GM18907 (cell line): ENCODE results near the gene PHF5A.

Source experiments
- ATAC-seq: cut with Tn5 transposase; IDR thresholded peaks from one replicate; pipeline ENCODE4 v1.9.1; 2021; ENCODE audit warnings: mild to moderate bottlenecking, moderate library complexity; ENCODE audit not compliant: unreplicated experiment

PHF5A gene, protein sequence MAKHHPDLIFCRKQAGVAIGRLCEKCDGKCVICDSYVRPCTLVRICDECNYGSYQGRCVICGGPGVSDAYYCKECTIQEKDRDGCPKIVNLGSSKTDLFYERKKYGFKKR

DNA sequence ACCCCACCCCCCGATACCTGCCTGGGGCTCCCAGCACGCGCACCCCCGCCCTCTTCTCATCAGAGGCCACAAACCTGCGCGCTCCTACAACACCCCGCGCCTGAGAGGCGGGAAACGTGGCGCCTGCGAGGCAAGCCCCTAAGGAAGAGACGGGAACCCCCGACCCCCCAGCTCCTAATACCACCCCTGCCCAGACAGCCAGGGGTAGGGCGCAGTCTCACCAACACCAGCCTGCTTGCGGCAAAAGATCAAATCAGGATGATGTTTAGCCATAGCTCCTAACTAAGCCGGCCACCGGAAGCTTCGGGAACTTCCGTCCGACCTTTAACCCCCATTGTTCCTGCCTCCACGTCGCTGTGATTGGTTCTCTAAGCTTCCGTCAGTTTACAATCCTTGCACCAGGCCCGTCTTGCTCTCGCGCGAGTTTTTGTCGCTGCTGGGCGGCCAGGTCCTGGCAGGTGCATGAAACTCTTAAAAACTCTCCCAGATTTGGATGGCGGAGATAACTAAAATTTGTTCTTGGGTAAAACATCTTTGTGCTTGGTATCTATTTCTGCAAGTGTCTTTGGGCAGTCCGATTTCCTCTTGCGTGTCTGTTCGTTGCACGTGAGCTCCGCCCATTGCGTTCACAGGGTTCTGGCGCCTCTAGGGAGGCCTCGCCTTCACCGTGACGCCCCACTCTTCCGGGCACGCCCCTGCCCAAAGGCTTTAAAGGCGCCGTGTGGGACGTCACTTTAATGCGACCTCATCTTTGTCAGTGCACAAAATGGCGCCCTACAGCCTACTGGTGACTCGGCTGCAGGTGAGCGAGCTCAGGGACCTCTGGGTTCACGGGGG is at the start of gene PHF5A, which contains the start of gene ACO2:
Gene PHF5A, minus strand, starts transcription at position 312 of the 837 bp plus-strand sequence. Its CDS starts 39 bp downstream, at position 273.
Gene ACO2, plus strand, starts transcription at position 737 of the 837 bp plus-strand sequence. Its CDS starts 30 bp downstream, at position 767.
- ATAC-seq: peak; percentile 86

DNA sequence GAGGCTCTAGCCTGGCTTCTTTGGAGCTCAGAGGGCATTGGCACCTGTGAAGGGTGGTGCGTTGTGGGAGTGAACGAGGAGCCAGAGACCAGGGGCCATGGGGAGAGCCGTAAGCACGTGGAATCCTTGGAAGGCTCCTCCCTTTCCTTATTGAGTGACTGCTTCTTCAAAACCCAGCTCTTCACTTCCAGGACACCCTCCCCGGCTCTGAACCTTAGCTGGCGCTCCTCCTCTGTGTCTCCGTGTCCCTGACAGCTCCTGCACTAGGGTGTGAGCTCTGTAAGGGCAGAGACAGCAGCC is 49.5 kb upstream of the PHF5A start:
- no peak for ATAC-seq

DNA sequence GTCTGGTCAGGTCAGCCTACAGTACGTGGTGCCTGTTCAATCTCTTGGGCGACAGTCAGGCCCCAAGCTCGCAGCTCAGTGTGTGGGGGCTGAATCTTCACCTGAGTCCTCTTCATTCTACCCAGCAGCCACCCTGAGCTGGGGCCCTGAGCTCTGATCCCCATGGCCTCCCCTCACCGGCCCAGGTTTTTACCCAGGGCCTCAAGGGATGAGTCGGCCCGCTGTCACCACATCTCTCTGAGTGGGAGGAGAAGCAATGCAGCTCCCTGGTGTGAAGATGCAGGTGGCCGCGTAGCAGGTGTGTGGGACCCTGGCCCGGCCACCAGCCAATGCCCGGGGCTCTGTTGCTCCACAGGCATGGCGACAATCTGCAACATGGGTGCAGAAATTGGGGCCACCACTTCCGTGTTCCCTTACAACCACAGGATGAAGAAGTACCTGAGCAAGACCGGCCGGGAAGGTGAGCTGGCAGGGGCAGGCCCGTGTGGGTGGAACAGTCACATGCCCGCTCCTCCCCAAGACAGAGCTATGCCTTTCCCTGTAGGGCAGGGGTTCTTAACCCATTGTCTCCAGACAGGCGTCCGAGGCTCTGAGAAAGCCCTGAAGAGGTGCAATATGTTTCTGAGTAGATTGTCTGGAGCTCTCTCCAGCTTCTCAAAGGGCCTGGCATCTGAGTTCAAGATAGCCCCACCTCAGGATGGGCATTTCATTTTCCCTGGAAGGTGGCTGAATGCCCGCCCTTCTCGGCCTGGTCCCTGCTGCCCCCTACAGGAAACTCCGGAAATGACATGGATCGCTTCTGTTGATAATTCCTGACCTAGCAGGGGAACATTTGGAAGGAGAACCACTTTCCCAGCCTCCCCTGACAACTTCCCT is 48.9 kb upstream of the PHF5A start:
- ATAC-seq: no peak

DNA sequence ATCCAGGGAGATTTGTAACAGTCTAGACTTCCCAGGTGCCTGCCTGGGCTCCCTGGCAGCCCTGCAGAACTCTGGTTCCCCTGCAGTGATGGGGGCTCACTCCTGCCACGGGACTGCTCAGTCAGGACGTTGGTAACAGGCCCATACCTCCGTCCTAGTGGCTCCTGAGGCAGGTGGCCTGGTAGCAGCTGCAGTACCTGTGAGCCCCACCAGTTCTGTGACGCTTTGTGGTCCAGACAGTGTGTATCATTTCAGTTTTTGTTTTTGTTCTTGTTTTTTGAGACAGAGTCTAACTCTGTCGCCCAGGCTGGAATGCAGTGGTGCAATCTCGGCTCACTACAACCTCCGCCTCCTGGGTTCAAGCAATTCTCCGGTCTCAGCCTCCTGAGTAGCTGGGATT is 48.0 kb upstream of the PHF5A start:
- ATAC-seq: no peak

DNA sequence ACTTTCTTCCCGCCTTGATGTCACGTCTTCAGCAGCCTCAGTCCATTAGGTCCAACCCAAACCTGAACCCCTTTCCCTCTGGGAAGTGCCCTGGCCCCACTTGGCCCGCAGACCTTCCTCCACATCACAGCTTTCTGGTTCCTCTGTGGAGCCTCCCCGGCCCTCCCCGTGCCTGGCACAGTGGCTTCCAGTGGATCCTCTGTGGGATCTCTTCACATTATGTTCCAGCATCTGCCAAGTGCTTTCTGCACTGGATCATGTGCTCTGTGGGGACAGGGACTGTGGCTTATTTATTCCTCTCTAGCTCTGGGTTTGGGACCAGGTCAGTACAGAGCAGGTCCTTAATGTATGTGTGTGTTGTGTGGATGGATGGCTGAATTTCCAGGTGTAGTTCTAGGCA is 44.9 kb upstream of the PHF5A start:
- ATAC-seq: no peak

DNA sequence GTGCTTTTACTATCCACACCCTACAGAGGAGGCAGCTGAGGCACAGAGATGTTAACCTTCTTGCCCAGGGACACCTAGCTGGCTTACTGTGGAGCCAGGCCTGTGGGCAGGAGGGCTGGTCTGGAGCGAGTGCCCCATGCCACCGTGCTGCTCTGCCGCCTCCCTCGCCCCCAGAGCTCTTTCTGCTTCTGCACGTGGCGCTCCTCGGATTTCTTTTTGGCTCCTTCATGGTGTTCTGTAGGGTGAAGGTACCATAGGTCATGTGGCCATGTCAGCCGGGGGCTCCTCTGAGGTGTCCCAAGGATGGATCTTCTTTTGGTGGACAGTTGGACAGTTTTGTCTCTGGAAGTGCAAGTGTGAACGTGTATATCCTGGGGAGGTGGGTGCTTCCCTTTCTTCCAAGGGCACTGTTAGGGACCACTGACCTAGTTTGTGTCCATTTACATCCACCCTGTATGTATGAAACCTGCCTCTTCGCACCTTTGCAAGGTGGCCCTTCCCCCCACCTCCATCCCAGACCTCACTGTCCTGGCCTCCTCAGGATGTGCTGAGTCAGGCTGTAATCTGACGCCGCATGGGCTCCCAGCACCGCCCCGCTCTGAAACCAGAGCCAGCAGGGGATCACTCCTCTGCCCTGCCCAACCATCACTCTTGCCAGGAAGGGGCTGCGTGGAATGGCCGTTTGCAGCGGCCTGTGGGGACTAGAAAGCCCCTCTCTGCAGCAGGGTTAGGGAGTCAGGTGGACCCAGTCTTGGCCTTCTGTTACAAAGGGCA is 44.1 kb upstream of the PHF5A start:
- no peak for ATAC-seq

DNA sequence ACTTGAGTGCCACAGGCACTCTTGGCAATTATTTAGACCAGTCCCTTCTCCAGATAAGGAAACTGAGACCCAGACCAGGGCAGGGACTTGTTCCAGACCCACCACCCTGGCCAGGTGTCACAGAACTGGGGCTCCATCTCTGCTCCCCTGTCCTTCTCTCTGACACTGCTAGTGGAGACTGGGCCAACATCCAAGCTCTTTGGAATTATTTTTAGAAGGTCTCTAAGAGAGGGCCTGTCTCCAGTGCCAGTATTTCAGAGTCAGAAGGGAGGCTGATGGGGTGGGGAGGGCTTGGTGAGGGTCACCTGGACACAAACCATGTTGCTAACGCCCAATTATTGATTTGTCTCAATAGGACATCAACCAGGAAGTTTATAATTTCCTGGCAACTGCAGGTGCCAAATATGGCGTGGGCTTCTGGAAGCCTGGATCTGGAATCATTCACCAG is 43.1 kb upstream of the PHF5A start:
- ATAC-seq: no peak

DNA sequence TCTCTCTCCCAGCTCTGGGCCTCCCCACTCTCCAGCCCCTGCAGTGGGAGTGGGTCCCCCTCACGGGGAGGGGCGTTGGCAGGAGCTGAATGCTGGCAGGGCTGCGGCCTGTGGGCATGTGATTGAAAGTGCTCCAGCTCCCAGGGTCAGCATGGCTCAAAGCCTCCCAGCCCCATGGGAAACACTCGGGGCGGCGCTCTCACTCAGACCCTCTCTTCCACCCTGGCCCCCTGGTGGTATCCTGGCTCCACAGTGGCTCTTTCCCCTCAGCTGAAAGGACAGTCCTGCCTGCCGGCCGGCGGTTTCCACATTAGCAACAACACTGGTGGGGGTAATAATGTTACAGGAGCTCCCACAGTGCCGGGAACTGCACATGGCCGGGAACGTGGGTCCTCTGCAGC is 40.3 kb upstream of the PHF5A start:
- ATAC-seq: no peak

DNA sequence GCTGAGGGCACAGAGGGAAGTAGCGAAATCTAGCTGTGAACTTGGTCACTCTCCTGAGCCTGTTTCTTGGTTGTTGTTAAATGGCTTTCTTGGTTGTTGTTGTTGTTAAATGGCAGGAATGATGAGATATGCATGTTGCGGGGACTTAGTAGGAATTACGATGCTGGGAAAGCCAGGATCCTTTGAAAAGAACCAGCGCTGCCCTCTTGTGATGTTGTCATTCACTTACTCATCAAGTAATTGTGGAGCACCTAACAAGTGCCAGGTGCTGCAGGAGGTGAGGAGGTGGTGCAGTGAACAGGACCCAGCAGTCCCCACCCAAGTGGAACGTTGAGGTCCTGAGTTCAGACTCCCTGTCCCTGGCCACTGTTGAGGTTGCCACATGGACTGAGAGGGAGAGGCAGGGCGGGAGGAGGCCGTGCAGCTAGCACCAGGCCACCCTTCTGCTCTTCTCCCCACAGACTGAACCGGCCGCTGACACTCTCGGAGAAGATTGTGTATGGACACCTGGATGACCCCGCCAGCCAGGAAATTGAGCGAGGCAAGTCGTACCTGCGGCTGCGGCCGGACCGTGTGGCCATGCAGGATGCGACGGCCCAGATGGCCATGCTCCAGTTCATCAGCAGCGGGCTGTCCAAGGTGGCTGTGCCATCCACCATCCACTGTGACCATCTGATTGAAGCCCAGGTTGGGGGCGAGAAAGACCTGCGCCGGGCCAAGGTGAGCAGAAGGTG is 39.0 kb upstream of the PHF5A start:
- no peak for ATAC-seq

DNA sequence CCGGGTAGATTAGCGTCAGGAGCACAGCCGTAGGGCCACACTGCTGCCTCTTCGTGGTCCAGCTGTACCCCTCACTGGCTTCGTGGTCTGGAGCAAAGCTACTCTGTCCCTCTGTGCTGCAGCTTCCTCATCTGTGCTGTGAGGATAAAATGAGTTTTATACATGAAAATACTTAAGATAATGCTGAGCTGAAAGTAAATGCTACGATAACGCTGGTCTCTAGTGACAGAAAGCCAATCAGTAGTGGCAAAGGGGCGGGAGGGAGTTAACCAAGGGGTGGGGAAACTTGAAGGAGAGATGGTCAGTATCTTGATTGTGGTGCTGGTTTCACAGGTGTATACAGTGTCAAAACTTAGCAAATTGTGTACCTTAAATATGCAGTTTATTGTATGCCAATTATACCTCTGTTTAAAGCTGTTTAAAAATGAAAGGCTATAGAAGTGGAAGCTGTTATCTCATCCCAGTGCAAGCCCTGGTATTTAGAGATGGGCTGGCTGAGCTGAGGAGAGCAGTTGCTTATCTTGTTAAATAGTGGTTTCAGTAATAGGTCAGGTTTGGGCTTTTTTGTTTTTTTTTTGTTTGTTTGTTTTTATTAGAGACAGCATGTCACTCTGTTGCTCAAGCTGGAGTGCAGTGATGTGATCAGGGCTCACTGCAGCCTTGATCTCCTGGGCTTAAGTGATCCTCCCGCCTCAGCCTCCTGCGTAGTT is 37.2 kb upstream of the PHF5A start:
- ATAC-seq: no peak

DNA sequence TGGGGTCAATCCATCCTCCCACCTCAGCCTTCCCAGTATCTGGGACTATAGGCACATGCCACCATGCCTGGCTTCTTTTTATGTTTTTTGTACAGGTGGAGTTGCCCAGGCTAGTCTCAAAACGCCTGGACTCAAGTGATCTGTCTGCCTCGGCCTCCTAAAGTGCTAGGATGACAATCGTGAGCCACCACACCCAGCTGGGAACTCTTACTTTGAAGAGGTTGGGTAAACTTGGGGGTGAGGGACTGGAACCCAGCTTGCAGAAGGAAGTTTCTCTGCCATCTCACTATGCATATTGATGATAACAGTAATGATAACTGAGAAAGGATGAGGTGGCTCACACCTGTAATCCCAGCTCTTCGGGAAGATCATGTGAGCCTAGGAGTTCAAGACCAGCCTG is 36.3 kb upstream of the PHF5A start:
- ATAC-seq: no peak

DNA sequence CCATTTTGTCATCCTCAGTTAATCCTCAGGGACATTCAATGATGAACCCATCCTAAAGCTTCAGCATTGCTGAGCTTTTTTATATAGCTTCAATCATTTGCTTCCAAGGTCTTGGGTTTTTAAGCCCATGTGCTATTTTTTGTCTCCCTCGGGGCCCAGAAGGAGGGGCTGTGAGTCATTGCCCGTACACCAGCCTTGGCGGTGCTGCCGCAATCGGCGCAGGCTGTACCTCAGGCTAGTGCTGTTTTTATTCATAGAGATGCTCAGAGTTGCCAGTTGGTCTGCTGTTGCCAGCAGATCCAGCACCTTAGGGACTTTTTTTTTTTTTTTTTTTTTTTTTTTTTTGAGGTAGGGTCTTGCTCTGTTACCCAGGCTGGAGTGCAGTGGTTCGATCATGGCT is 35.9 kb upstream of the PHF5A start:
- ATAC-seq: no peak

DNA sequence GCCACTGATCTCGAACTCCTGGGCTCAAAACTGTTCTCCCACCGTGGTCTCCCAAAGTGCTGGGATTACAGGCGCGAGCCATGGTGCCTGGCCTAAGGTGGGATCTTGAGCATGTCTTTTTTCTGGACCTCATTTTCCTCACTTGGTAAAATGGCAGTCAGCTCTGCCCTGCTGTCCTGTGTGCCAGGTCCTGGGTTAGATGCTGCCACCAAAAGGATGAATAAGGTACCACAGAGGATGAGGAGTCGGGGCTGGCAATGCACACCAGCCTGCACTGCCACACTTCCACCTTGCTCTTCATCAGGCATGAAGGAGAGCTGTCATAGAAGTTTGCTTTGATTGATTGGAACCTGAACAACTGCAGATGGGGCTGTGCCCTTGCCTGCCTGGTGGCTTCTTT is 32.7 kb upstream of the PHF5A start:
- ATAC-seq: no peak

DNA sequence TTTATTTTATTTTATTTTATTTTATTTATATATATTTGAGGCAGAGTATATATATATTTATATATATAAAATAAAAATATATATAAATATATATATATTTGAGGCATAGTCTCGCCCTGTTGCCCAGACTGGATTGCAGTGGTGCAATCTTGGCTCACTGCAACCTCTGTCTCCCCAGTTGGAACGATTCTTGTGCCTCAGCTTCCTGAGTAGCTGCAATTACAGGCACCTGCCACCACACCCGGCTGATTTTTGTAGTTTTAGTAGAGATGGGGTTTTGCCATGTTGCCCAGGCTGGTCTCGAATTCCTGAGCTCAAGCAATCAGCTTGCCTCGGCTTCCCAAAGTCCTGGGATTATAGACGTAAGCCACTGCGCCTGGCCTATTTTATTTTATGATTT is 31.8 kb upstream of the PHF5A start:
- ATAC-seq: no peak

DNA sequence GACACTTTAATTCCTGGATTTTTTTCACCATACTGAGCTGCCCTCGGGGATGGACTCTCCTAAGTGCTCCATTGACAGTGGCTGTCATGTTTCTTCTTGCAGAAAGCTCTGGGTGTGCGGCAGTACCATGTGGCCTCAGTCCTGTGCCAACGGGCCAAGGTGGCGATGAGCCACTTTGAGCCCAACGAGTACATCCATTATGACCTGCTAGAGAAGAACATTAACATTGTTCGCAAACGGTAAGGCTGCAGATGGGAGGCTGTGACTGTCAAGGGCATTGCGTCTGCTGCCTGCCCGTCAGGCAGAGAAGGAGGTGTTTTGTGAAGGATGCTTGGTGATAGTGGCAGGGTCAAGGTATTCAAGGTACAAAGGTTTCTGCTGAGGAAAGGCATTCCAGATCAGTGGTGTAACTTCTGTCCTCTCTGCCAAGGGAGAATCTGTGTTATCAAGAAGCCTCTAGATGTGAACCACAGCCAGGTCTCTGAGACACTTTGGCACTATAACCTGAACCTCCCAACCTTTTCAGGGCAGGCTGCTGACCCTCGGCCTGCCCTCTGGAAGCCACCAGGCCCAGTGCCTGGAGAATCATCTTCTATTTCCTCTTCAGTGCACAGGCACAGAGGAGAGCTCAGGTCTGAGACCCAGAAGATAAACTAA is 31.3 kb upstream of the PHF5A start:
- no peak for ATAC-seq

DNA sequence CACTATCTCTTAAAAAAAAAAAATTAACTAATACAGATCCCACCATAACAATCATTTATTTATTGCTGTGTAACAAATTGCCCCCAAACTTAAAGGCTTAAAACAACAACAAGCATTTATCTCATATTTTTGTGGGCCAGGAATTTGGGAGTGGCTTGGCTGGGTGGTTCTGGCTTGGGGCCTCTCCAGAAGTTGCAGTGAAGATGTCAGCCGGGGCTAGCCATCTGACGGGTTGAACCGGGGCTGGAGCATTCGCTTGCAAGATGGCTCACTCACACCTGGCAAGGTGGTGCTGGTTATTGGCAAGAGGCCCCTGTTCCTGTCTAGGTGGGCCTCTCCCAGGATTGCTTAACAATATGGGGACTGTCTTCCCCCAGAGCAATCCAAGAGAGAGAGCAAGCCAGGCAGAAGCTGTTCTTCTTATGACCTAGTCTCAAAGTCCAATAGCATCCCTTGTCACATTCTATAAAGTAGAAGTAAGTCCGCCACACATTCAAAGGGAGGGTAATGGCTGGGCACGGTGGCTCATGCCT is 29.9 kb upstream of the PHF5A start:
- no peak for ATAC-seq

DNA sequence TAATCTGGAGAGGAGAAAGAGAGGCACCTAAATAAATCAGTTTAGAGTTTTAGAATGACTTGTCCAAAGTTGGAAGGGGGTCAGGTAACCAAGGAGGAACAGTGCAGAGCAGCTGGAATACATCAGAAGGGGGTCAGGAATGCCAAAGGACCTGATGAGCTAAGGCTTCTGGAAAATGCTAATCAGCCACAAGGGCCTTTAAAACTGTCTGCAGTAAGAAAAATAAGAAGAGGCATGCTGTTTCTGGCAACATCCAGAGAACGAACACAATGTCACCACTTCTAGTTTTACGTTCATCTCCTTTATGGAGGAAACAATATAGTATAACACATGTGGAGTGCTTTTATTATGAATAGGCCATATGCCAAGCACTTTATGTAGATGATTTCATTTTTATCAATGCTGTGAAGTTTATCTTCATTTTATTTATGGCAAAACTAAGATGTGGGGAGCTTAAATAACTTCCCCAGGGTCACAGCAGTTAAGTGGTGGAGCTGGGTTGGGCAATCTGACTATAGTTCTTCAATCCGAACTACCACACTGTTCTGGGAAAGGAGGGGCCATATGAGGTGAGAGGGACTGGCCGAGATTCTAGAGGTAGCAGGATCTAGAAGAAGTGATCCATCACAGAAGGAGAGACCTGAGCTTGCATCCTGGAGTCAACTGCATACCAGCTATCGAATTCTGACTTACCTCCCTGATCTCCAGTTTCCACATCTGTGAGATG is 23.0 kb upstream of the PHF5A start:
- no peak for ATAC-seq
